ENCODE measurements around the gene ANO2. TPM values are rescaled to one million over a fixed set of nuclear protein-coding genes. Genes with fewer than 3 reads are reported as not detected.

ANO2 gene
- total RNA-seq, 4 donors from 2014 or later: 1.4 to 3.3 (median 2.7) TPM; not detected in 1

DNA sequence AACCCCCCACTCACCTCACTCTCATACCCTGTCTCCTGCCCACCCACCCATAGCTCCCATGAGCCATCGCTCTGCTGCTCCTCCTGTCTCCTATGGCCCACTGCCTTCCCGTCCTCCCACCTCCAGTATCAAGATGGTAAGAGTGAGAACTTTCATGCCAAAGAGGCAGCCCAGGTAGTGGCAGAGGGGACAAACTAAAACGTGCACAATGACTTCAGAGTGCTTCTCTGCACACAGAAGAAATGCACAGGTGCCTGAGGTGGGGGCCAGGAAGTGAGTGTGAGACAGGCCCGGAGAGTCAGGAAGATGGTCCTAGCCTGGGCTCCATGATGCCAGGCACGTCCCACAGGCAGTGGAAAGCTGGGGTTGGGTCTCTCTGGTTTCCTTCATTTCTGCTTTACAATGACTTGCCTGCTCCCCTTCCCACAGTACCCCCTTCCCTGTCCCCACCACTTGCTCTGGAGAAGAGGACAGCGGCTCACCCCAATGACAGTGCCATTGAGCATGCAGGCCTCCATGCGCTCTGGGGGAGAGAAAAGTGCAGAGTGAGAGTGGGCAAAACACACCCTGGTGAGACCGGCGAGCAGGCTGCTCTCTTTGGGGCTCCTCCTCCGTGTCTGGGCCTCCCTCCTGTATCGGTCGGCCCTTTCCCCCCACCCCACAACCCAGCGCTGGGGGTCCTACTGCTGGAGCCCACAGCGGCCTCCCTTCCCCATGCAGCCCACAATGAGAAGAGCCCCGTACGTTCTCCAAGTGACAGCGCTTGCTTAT, 22.8 kb upstream of the ANO2 start:
- WGBS, 2 donors (ENCODE audit: low coverage in 1 of 2): 88 to 93% methylated on average over 8 to 17 of the region's 17 CpGs
- DNase-seq: no peak
- in situ Hi-C loops (cut with MboI; ENCODE audit: low pct_ligation_motif_present in 1 of 4, low pct_unique_long_range_greater_than_20kb in 1 of 4, low sequenced_read_pairs in 3 of 4) (no loop called here), intact Hi-C loops (cut with DNase I; ENCODE audit: low total_unique reads) (no loop called here)
- no peaks in the 10 kb centered on the region for H3K4me1 ChIP-seq
- H3K36me3 ChIP-seq: no peaks in the 10 kb centered on the region
- TF ChIP-seq, protein P1, sequence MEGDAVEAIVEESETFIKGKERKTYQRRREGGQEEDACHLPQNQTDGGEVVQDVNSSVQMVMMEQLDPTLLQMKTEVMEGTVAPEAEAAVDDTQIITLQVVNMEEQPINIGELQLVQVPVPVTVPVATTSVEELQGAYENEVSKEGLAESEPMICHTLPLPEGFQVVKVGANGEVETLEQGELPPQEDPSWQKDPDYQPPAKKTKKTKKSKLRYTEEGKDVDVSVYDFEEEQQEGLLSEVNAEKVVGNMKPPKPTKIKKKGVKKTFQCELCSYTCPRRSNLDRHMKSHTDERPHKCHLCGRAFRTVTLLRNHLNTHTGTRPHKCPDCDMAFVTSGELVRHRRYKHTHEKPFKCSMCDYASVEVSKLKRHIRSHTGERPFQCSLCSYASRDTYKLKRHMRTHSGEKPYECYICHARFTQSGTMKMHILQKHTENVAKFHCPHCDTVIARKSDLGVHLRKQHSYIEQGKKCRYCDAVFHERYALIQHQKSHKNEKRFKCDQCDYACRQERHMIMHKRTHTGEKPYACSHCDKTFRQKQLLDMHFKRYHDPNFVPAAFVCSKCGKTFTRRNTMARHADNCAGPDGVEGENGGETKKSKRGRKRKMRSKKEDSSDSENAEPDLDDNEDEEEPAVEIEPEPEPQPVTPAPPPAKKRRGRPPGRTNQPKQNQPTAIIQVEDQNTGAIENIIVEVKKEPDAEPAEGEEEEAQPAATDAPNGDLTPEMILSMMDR (IDR thresholded peaks at IDR 0.05): no peak
- no peaks in the 10 kb centered on the region for H3K9me3 ChIP-seq
- no peak overlapping the region for H3K4me3 ChIP-seq
- no peak overlapping the region for H3K27ac ChIP-seq
- H3K27me3 ChIP-seq: no peaks in the 10 kb centered on the region

GRCh38 chr12:5966486-5967095, 21.5 kb upstream of the ANO2 start:
- in situ Hi-C loops (cut with MboI; ENCODE audit: low pct_ligation_motif_present in 1 of 4, low pct_unique_long_range_greater_than_20kb in 1 of 4, low sequenced_read_pairs in 3 of 4): no loop called here
- WGBS, 2 donors (ENCODE audit: low coverage in 1 of 2): 76 to 85% methylated on average over 4 to 10 of the region's 11 CpGs
- no peak for DNase-seq

DNA sequence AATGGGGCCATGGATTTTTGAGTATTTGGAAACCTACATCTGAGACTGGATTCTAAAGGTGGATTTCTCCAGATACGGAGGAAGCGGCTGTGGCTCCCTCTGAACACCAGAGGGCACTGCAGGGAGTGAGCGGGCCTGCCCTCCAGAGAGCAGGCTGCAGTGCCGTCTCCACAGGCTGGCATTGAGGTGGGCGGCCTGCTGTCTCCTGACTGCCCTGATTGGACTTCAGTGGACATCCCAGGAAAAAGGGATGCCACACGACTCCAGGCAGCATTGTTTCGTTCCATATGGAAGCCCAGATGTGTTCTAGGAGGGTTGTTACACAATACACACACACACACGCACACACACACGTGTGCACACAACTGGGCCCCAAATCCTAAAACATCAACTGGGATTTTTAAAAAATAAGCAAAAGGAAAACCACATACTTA, 20.9 kb upstream of the ANO2 start:
- Histone ChIP-seq H3K27me3 (no peaks in the 10 kb centered on the region), H3K27ac (no peak overlapping the region), H3K4me1 (no peaks in the 10 kb centered on the region), H3K4me3 (no peak overlapping the region), H3K9me3 (no peaks in the 10 kb centered on the region), H3K36me3 (no peaks in the 10 kb centered on the region)
- in situ Hi-C loops (cut with MboI; ENCODE audit: low pct_ligation_motif_present in 1 of 4, low pct_unique_long_range_greater_than_20kb in 1 of 4, low sequenced_read_pairs in 3 of 4): no loop called here
- intact Hi-C loops (cut with DNase I; ENCODE audit: low total_unique reads): no loop called here
- DNase-seq: peak; percentile 40
- no peak for TF ChIP-seq EP300 (IDR thresholded peaks at IDR 0.05; ENCODE audit: low read depth)
- no peak for TF ChIP-seq POLR2AphosphoS5 (IDR thresholded peaks at IDR 0.05)
- no peak for TF ChIP-seq POLR2A (IDR thresholded peaks at IDR 0.05)
- TF ChIP-seq, protein P1 (IDR thresholded peaks at IDR 0.05): peak; percentile 57 to 81 (median 75)
- 31 to 92% methylated on average over 2 to 9 of the region's 9 CpGs for WGBS, 2 donors (ENCODE audit: low coverage in 1 of 2)

More at GRCh38 chr12:5966486-5967095, 21.5 kb upstream of the ANO2 start:
- TF ChIP-seq EP300 (IDR thresholded peaks at IDR 0.05; ENCODE audit: low read depth) (no peak), POLR2A (IDR thresholded peaks at IDR 0.05) (no peak), POLR2AphosphoS5 (IDR thresholded peaks at IDR 0.05) (no peak)
- TF ChIP-seq, protein P1 (IDR thresholded peaks at IDR 0.05): no peak
- H3K27ac ChIP-seq: no peak overlapping the region
- H3K36me3 ChIP-seq: no peaks in the 10 kb centered on the region
- H3K4me1 ChIP-seq: no peaks in the 10 kb centered on the region
- intact Hi-C loops (cut with DNase I; ENCODE audit: low total_unique reads): no loop called here
- H3K27me3 ChIP-seq: no peaks in the 10 kb centered on the region
- H3K4me3 ChIP-seq: no peak overlapping the region
- no peaks in the 10 kb centered on the region for H3K9me3 ChIP-seq

DNA sequence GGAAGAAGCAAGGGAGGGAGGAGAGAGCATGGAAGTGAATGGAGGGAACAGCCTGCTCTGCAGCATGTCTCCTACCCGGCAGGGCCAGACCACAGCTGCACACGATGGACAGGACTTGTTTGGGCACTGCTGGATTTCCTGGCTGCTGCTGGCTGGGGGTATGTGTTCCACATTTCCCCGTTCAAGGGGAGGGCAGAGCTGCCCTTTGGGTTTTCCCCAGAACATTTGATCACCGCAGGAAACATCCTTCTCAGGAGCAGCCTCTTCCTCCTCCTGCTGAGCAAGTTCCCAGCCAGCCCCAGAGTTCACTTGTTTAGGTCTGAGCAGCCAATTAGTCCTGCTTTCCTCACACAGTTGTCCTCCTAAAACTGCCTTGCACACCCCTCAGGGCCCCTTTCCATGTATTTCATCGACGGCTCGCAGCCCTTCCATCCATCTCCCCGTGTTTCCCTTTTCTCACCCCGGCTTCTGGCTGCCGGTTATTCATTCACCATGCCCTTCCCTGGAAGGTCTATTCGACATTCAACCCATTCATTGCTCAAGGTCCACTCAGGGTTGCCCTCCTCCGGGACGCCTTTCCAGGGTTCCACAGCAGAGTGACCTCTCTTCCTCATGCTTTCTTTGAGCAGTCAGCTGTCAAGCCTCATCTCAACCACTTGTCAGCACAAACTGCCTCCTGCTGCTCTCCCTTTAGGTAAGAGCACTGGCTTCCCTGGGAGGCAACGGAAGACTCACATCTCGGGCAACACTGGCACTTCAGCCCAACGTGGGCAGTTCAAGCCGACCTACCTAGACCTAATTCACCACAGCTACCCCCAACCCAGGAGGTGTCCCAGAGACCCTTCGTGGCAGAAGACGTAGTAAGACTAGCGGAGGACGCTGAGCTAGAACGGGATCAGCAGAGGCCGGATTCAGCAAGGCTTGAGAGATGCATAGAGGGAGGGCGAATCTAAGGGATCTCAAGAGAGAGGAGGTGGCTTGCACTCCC, 20.1 kb upstream of the ANO2 start:
- Histone ChIP-seq H3K4me1 (no peaks in the 10 kb centered on the region), H3K36me3 (no peaks in the 10 kb centered on the region), H3K4me3 (no peak overlapping the region), H3K27ac (no peak overlapping the region), H3K9me3 (no peaks in the 10 kb centered on the region), H3K27me3 (no peaks in the 10 kb centered on the region)
- DNase-seq: no peak
- in situ Hi-C loops (cut with MboI; ENCODE audit: low pct_ligation_motif_present in 1 of 4, low pct_unique_long_range_greater_than_20kb in 1 of 4, low sequenced_read_pairs in 3 of 4) (no loop called here), intact Hi-C loops (cut with DNase I; ENCODE audit: low total_unique reads) (no loop called here)
- WGBS, 2 donors (ENCODE audit: low coverage in 1 of 2): 66 to 70% methylated on average over 14 to 24 of the region's 24 CpGs
- TF ChIP-seq EP300 (IDR thresholded peaks at IDR 0.05; ENCODE audit: low read depth) (no peak), POLR2AphosphoS5 (IDR thresholded peaks at IDR 0.05) (no peak), POLR2A (IDR thresholded peaks at IDR 0.05) (no peak)
- TF ChIP-seq, protein P1 (IDR thresholded peaks at IDR 0.05): no peak

Data from transverse colon (tissue), 4 donors.